ENCODE results near the gene UBE2I.

UBE2I gene

GRCh38 chr16:1324286-1324826 is 14.9 kb downstream of the UBE2I start:
- no peak overlapping the region for H3K4me3 ChIP-seq
- H3K36me3 ChIP-seq, result peaks cover 55 to 86% (median 60%) of the 10 kb centered on the region in 3 donors
- no peaks in the 10 kb centered on the region for H3K4me1 ChIP-seq
- no peak overlapping the region for H3K27ac ChIP-seq
- no peak for TF ChIP-seq CTCF (IDR thresholded peaks at IDR 0.05)
- DNase-seq, result no peak
- no peaks in the 10 kb centered on the region for H3K9me3 ChIP-seq
- intact Hi-C loops (cut with DNase I; ENCODE audit: low total_unique reads), result no loop called here
- no peaks in the 10 kb centered on the region for H3K27me3 ChIP-seq

- no peak overlapping the region for H3K27ac ChIP-seq
- no peak overlapping the region for H3K4me3 ChIP-seq
- peaks cover 0 to 6% of the 10 kb centered on the region in 2 donors for H3K27me3 ChIP-seq
- peaks cover 46 to 77% (median 51%) of the 10 kb centered on the region in 3 donors for H3K36me3 ChIP-seq
- TF ChIP-seq CTCF (IDR thresholded peaks at IDR 0.05), result no peak
- H3K4me1 ChIP-seq, result no peaks in the 10 kb centered on the region
- DNase-seq, result no peak
- intact Hi-C loops (cut with DNase I; ENCODE audit: low total_unique reads), result no loop called here
- peaks cover 0 to 3% (median 3%) of the 10 kb centered on the region in 3 donors for H3K9me3 ChIP-seq
These were observed 15.8 kb downstream of the UBE2I start for GRCh38 chr16:1325261-1325660.

GRCh38 chr16:1325673-1326371 is 16.4 kb downstream of the UBE2I start:
- TF ChIP-seq CTCF (IDR thresholded peaks at IDR 0.05), result no peak
- Histone ChIP-seq H3K36me3 (peaks cover 41 to 71% (median 46%) of the 10 kb centered on the region in 3 donors), H3K27me3 (peaks cover 0 to 11% of the 10 kb centered on the region in 2 donors), H3K4me3 (no peak overlapping the region), H3K9me3 (peaks cover 0 to 8% (median 8%) of the 10 kb centered on the region in 3 donors), H3K4me1 (peaks cover 0 to under 1% (median 0%) of the 10 kb centered on the region in 4 donors), H3K27ac (no peak overlapping the region)
- intact Hi-C loops (cut with DNase I; ENCODE audit: low total_unique reads), result no loop called here
- DNase-seq, result no peak

GRCh38 chr16:1326391-1326790 is 17.0 kb downstream of the UBE2I start:
- H3K9me3 ChIP-seq, result peaks cover 0 to 9% (median 8%) of the 10 kb centered on the region in 3 donors
- H3K4me3 ChIP-seq, result no peak overlapping the region
- peaks cover 0 to 6% (median 1%) of the 10 kb centered on the region in 4 donors for H3K4me1 ChIP-seq
- no peak for DNase-seq
- peaks cover 0 to 17% of the 10 kb centered on the region in 2 donors for H3K27me3 ChIP-seq
- H3K27ac ChIP-seq, result no peak overlapping the region
- intact Hi-C loops (cut with DNase I; ENCODE audit: low total_unique reads), result no loop called here
- no peak for TF ChIP-seq CTCF (IDR thresholded peaks at IDR 0.05)
- H3K36me3 ChIP-seq, result peaks cover 37 to 66% (median 40%) of the 10 kb centered on the region in 3 donors

GRCh38 chr16:1326946-1327618 is 17.6 kb downstream of the UBE2I start:
- peaks cover 0 to 24% of the 10 kb centered on the region in 2 donors for H3K27me3 ChIP-seq
- intact Hi-C loops (cut with DNase I; ENCODE audit: low total_unique reads), result no loop called here
- H3K27ac ChIP-seq, result no peak overlapping the region
- no peak for TF ChIP-seq CTCF (IDR thresholded peaks at IDR 0.05)
- H3K4me1 ChIP-seq, result peaks cover 0 to 13% (median 8%) of the 10 kb centered on the region in 4 donors
- peaks cover 0 to 9% (median 8%) of the 10 kb centered on the region in 3 donors for H3K9me3 ChIP-seq
- H3K4me3 ChIP-seq, result no peak overlapping the region
- H3K36me3 ChIP-seq, result peaks cover 30 to 59% (median 33%) of the 10 kb centered on the region in 3 donors
- DNase-seq, result no peak
